Left ventricle myocardium inferior (tissue), 1 donor: ENCODE data around the gene CHIC2. TPM values are rescaled to one million over a fixed set of nuclear protein-coding genes. Genes with fewer than 3 reads are reported as not detected.
A peak's percentile ranks its signal among the peaks of the same experiment; 100 is the strongest.

Experiments used
- DNase-seq: peaks from one replicate; pipeline ENCODE4 v3.0.0-alpha.2; 2020
- H3K27ac ChIP-seq: fragments of 200-600 bp; replicated peaks from 2 replicates; pipeline ENCODE4 v1.8.0; 2021
- H3K27me3 ChIP-seq: fragments of 200-600 bp; 2 replicates; pipeline ENCODE4 v1.8.0; 2021; ENCODE audit warnings: low read depth
- H3K36me3 ChIP-seq: fragments of 200-600 bp; 2 replicates; pipeline ENCODE4 v1.8.0; 2021
- H3K4me1 ChIP-seq: fragments of 200-600 bp; 2 replicates; pipeline ENCODE4 v1.8.0; 2021
- H3K4me3 ChIP-seq: fragments of 200-600 bp; 2 replicates; pipeline ENCODE4 v1.8.0; 2021; ENCODE audit warnings: mild to moderate bottlenecking, moderate library complexity
- H3K9me3 ChIP-seq: fragments of 200-600 bp; replicated peaks from 2 replicates; pipeline ENCODE4 v1.8.0; 2021
- intact Hi-C: fragments of 100-400 bp; cut with micrococcal nuclease; formaldehyde crosslinking; loops from one replicate; pipeline ENCODE4 v1.11.0; 2022
- total RNA-seq: library from RNA; stranded (reverse); fragmentation: NEBNext Ultra II Directional; extraction: Animal tissue kit (Norgen Biotek cat#: 25700); gene quantifications from one replicate; pipeline ENCODE4 v1.2.1, GENCODE V29; 2021
- TF ChIP-seq, protein P1 (sequence below): fragments of 200-600 bp; IDR thresholded peaks from 2 replicates; pipeline ENCODE4 v1.8.0; 2021; ENCODE audit warnings: antibody characterized with exemption, mild to moderate bottlenecking, borderline replicate concordance
- donor health status: DM: no; HTN: yes; CAD: no; lungs with severe emphysema.

The CHIC2 gene
- total RNA-seq, 1 donor from 2014 or later: 9.1 TPM

DNA sequence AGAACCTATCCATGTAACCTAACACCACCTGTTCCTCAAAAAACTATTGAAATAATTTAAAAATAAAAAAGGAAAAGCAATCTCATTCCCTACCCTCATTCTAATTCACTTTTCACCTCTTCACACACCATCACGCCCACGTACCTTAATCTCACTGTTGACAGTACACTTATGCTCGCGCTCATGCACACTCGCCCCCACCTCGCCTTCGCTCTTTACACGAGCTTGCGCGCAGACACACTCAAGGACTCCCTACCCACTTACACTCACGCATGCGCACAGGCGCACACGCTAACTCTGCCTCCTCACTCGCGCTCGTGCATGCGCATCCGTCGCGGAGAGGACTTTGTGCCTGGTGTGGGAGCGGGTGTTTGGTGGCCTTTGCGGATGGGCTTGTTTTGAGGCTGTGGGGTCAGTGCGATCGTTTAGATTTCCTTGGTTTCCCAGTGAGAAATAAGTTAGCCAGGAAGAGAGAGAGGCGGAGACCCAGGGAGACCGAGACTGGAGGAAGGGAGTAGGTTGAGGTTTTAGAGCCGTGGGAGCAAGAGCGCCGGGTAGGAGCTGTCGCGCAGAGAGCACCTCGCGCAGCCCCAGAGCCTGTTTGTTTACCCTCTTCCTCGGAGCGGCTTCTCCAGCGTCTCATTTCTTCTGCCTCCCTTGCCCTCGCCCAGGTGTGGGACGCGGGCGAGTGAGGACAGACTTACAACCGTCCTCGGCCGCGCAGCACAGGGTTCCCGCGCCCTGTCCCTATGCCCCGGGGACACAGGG is 27.4 kb upstream of the CHIC2 start:
- intact Hi-C loops: loop anchor here (10.0 kb wide), 1 partner anchor 133 kb away; the partner anchor contains the start of gene PDGFRA
- Histone ChIP-seq H3K27me3 (peaks cover 67% of the 10 kb centered on the region), H3K4me3 (peak overlapping the region; percentile 67), H3K36me3 (no peaks in the 10 kb centered on the region), H3K9me3 (no peaks in the 10 kb centered on the region), H3K4me1 (peaks cover 17% of the 10 kb centered on the region), H3K27ac (peak overlapping the region; percentile 3)
- TF ChIP-seq, protein P1, sequence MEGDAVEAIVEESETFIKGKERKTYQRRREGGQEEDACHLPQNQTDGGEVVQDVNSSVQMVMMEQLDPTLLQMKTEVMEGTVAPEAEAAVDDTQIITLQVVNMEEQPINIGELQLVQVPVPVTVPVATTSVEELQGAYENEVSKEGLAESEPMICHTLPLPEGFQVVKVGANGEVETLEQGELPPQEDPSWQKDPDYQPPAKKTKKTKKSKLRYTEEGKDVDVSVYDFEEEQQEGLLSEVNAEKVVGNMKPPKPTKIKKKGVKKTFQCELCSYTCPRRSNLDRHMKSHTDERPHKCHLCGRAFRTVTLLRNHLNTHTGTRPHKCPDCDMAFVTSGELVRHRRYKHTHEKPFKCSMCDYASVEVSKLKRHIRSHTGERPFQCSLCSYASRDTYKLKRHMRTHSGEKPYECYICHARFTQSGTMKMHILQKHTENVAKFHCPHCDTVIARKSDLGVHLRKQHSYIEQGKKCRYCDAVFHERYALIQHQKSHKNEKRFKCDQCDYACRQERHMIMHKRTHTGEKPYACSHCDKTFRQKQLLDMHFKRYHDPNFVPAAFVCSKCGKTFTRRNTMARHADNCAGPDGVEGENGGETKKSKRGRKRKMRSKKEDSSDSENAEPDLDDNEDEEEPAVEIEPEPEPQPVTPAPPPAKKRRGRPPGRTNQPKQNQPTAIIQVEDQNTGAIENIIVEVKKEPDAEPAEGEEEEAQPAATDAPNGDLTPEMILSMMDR: no peak
- peak; percentile 82 for DNase-seq

DNA sequence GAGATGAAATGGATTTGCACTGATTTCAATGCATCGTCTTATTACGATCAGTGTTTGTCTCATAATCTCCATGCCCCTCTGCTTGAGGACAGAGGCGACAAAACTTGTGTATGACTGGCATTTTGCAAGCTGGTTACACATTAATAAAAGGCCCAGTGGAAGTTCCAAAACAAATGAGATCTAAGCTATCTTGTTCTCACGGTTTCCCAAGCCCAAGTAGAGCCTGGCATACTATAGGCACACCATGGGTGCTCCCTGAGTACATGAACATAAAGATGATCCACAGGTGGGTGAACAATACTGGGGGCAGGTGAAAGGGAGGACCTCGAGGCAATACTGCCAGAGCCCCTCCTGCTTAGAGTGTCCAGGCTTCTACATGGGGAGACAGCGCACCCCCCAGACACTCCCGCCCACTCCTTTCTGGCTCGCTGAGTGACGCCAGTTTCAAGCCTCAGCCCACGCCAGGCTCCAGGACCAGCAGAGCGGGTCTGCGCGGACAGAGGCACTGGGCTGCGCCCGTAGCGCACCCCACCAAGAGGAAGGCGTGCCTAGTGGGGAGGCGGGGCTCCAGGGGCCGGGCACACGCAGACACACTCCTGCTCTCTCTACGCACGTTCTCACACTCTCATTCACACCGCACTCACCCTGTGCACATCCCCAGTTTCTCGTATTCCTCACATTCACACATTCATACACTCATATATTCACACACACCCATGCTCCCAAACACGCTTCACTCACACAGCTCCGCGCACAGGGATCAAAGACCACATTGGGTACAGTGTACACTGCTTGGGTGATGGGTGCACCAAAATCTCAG is 26.6 kb upstream of the CHIC2 start:
- H3K27ac ChIP-seq: peak overlapping the region; percentile 3
- peaks cover 17% of the 10 kb centered on the region for H3K4me1 ChIP-seq
- no peaks in the 10 kb centered on the region for H3K36me3 ChIP-seq
- DNase-seq: peak; percentile 45
- H3K9me3 ChIP-seq: no peaks in the 10 kb centered on the region
- TF ChIP-seq, protein P1: no peak
- intact Hi-C loops: loop anchor here (10.0 kb wide), 1 partner anchor 134 kb away; the partner anchor contains the start of gene PDGFRA
- H3K27me3 ChIP-seq: peaks cover 59% of the 10 kb centered on the region
- H3K4me3 ChIP-seq: peak overlapping the region; percentile 67

DNA sequence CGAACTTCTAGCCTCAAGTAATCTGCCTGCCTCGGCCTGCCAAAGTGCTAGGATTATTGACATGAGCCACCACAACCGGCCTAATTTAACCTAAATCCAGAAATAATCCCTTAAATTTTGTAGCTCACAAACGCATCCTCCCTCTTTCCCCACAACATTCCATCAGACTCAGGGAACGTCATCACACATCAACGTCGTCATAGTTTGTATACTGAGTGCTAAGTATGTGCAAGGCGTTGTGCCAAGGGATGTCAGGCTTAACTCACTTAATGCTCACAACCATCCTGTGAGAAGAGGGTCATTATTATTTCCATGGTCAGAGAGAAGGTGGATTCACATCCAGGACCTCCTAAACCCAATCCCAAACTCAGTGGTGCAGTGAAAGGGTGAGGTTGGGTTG is 26.0 kb upstream of the CHIC2 start:
- Histone ChIP-seq H3K36me3 (no peaks in the 10 kb centered on the region), H3K27me3 (peaks cover 53% of the 10 kb centered on the region), H3K9me3 (no peaks in the 10 kb centered on the region), H3K27ac (no peak overlapping the region), H3K4me3 (no peak overlapping the region), H3K4me1 (peaks cover 17% of the 10 kb centered on the region)
- TF ChIP-seq, protein P1: no peak
- no peak for DNase-seq
- intact Hi-C loops: loop anchor here (10.0 kb wide), 1 partner anchor 134 kb away; the partner anchor contains the start of gene PDGFRA

GRCh38 chr4:54089875-54090274 is 25.5 kb upstream of the CHIC2 start:
- peaks cover 17% of the 10 kb centered on the region for H3K4me1 ChIP-seq
- TF ChIP-seq, protein P1: no peak
- no peaks in the 10 kb centered on the region for H3K9me3 ChIP-seq
- H3K27me3 ChIP-seq: peaks cover 47% of the 10 kb centered on the region
- intact Hi-C loops: loop anchor here (10.0 kb wide), 1 partner anchor 135 kb away; the partner anchor contains the start of gene PDGFRA
- no peak overlapping the region for H3K4me3 ChIP-seq
- no peaks in the 10 kb centered on the region for H3K36me3 ChIP-seq
- no peak overlapping the region for H3K27ac ChIP-seq
- no peak for DNase-seq

DNA sequence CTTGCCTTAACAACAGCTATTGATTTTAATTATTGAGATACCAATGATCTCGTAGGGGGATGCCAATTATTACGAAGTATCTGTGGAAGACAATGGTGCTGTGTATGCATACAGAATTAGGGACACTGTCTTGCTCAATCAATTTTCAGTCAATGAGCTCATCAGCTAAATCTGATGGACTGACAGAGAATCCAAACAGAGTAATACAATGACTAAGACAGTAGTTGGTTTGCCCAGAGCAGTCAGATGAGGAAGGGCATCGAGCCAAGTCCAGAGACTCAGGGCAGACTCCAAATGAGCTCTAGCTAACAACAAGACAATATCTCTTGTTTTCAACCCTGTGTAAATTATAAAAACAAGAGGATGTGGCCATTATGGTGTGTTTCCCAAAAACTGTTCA is 20.9 kb upstream of the CHIC2 start:
- H3K27ac ChIP-seq: no peak overlapping the region

More for the DNA sequence above, 20.9 kb upstream of the CHIC2 start:
- H3K4me3 ChIP-seq: no peak overlapping the region
- TF ChIP-seq, protein P1: no peak
- DNase-seq: no peak
- intact Hi-C loops: no loop called here
- H3K36me3 ChIP-seq: no peaks in the 10 kb centered on the region
- peaks cover 4% of the 10 kb centered on the region for H3K27me3 ChIP-seq
- H3K9me3 ChIP-seq: no peaks in the 10 kb centered on the region
- no peaks in the 10 kb centered on the region for H3K4me1 ChIP-seq
